ENCODE results near the gene CASP9. TPM values are rescaled to one million over a fixed set of nuclear protein-coding genes. Genes with fewer than 3 reads are reported as not detected.

The CASP9 gene
- 22.1 TPM for total RNA-seq

DNA sequence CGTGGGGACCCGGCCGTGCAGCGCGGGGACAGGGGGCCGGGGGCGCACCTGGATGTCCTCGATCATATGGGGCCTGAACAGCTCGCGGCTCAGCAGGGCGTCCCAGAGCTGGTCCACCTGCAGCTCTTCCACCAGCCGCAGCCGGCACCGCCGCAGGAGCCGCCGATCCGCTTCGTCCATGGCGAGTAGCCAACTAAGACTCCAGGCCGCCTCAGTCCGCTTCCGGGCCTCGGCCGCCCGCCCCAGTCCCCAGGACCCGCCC lies at the start of gene CASP9:
CASP9 (minus strand) TSS at position 195 of the 262 bp plus-strand sequence; CDS start at position 180, 15 bp downstream.
- intact Hi-C loops (cut with DNase I): no loop called here
- peak within 1 kb of the TSS; percentile 94 for H3K27ac ChIP-seq
- no peaks in the 10 kb centered on the region for H3K9me3 ChIP-seq
- DNase-seq (ENCODE audit: extremely low spot score in 2 of 2): no peak
- no peaks in the 10 kb centered on the region for H3K27me3 ChIP-seq
- H3K36me3 ChIP-seq: no peaks in the 10 kb centered on the region
- peak within 1 kb of the TSS; percentile 83 to 99 for H3K4me3 ChIP-seq
- peaks cover 36% of the 10 kb centered on the region for H3K4me1 ChIP-seq
- TF ChIP-seq POLR2A (IDR thresholded peaks at IDR 0.05): no peak
- TF ChIP-seq POLR2AphosphoS5 (IDR thresholded peaks at IDR 0.05; ENCODE audit: insufficient read depth in 1 of 2, low read depth in 1 of 2): peak in 1 of 2 donors; percentile 64
- TF ChIP-seq, protein P1, sequence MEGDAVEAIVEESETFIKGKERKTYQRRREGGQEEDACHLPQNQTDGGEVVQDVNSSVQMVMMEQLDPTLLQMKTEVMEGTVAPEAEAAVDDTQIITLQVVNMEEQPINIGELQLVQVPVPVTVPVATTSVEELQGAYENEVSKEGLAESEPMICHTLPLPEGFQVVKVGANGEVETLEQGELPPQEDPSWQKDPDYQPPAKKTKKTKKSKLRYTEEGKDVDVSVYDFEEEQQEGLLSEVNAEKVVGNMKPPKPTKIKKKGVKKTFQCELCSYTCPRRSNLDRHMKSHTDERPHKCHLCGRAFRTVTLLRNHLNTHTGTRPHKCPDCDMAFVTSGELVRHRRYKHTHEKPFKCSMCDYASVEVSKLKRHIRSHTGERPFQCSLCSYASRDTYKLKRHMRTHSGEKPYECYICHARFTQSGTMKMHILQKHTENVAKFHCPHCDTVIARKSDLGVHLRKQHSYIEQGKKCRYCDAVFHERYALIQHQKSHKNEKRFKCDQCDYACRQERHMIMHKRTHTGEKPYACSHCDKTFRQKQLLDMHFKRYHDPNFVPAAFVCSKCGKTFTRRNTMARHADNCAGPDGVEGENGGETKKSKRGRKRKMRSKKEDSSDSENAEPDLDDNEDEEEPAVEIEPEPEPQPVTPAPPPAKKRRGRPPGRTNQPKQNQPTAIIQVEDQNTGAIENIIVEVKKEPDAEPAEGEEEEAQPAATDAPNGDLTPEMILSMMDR (IDR thresholded peaks at IDR 0.05): no peak

DNA sequence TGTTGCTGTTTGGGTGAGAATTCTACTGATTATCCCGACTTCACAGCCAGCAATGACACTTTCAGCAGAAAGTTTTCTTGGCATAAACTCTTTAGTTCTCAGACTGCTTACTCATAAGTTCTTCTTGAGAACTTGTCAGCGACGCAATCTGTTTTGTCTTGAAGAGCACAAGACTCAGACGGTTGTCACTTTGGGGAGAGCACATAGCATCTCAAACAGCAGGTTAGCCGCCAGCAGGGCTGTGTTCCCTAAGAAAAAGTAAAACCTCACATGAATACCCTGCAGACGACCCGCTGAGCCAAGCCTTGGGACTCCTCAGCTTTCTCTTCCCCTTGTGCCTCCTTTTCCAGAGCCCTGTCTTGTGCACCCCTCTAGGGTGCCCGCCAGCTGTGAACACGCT lies 49.5 kb upstream of the CASP9 start:
- Histone ChIP-seq H3K27me3 (no peaks in the 10 kb centered on the region), H3K4me1 (no peaks in the 10 kb centered on the region), H3K27ac (no peak overlapping the region), H3K36me3 (peaks cover 0 to 5% of the 10 kb centered on the region in 2 donors), H3K9me3 (no peaks in the 10 kb centered on the region), H3K4me3 (no peak overlapping the region)
- TF ChIP-seq POLR2A (IDR thresholded peaks at IDR 0.05) (no peak), POLR2AphosphoS5 (IDR thresholded peaks at IDR 0.05; ENCODE audit: insufficient read depth in 1 of 2, low read depth in 1 of 2) (no peak)
- TF ChIP-seq, protein P1 (IDR thresholded peaks at IDR 0.05): no peak
- intact Hi-C loops (cut with DNase I): no loop called here
- no peak for DNase-seq (ENCODE audit: extremely low spot score in 2 of 2)

DNA sequence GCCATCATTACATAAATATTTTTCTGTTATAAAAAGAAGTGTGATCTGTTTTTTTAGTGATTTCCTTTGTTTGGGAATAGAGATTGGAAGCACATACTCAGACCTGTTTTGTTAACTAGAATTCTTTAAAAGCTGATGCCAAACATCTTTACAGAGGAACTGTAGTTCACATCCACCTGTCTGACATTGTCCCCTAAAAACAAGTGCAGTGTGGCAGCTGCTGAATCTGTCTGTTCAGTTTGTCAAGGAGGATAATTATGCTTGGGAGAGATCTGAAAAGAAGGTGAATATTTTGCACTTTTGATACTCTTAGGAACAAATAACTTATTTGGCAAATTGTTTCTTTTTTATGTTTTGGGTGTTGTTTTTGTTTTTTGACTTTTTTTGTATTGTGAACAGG lies 47.3 kb upstream of the CASP9 start:
- TF ChIP-seq, protein P1 (IDR thresholded peaks at IDR 0.05): no peak
- TF ChIP-seq POLR2A (IDR thresholded peaks at IDR 0.05) (no peak), POLR2AphosphoS5 (IDR thresholded peaks at IDR 0.05; ENCODE audit: insufficient read depth in 1 of 2, low read depth in 1 of 2) (no peak)
- H3K36me3 ChIP-seq: peaks cover 0 to 27% of the 10 kb centered on the region in 2 donors

DNA sequence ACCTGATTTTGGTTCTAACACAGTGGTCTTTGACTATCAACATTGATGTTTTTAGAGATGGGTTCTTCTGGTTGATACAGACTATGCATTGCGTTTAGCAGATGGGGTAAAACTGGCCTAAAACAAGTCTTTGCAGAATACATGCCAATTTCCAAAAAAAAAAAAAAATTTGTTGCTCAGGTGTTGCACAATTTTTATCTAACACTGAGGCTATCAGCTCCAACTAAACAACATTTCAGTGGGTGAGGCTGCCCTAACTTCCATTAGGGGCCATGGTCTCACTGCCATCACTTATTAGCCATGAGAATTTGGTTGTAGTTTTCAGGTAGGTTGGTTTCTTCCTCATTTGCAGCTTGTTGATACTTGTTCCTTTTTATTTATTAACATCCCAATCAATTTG lies 46.8 kb upstream of the CASP9 start:
- no peaks in the 10 kb centered on the region for H3K9me3 ChIP-seq
- no peak overlapping the region for H3K4me3 ChIP-seq
- intact Hi-C loops (cut with DNase I): no loop called here
- H3K27ac ChIP-seq: no peak overlapping the region
- TF ChIP-seq POLR2AphosphoS5 (IDR thresholded peaks at IDR 0.05; ENCODE audit: insufficient read depth in 1 of 2, low read depth in 1 of 2) (no peak), POLR2A (IDR thresholded peaks at IDR 0.05) (no peak)
- H3K4me1 ChIP-seq: no peaks in the 10 kb centered on the region
- DNase-seq (ENCODE audit: extremely low spot score in 2 of 2): no peak
- H3K27me3 ChIP-seq: no peaks in the 10 kb centered on the region
- H3K36me3 ChIP-seq: peaks cover 0 to 31% of the 10 kb centered on the region in 2 donors

More for the DNA sequence above, 47.3 kb upstream of the CASP9 start:
- Histone ChIP-seq H3K27me3 (no peaks in the 10 kb centered on the region), H3K27ac (no peak overlapping the region), H3K4me3 (no peak overlapping the region), H3K9me3 (no peaks in the 10 kb centered on the region), H3K4me1 (no peaks in the 10 kb centered on the region)
- DNase-seq (ENCODE audit: extremely low spot score in 2 of 2): no peak
- intact Hi-C loops (cut with DNase I): no loop called here

DNA sequence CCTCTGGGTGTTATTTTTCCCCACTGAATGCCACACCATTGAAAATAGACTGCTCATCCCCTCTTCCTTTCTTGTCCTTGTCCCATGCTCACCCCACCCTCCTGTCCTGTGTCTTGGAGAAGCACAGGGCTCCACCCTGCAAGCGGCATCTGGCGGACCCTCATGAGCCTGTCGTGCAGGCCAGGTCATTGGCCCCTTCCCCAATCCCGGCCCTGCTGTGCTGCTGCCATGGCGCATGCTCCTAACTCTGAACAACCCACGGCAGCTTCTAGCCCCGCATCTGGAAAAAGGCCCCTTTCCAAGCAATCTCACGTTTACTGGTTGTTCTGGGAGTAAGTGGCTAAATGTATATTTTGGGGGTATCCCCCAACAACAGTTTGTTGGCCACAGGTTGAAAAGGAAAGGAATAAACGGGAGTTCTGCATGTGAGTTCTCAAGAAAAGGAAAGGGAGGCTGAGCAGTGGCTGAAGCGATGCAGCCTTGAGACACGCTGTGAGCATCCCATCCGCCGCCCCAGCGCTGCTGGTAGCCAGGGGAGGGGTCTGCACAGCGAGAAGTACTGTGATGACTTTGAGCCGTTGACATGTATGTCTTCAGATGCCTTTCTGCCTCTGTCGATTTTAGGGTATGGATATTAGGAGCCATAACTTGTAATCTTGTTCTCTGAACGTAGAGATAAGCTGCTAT lies 44.5 kb upstream of the CASP9 start:
- intact Hi-C loops (cut with DNase I): no loop called here
- Histone ChIP-seq H3K4me3 (no peak overlapping the region), H3K4me1 (no peaks in the 10 kb centered on the region), H3K9me3 (no peaks in the 10 kb centered on the region), H3K36me3 (peaks cover 0 to 52% of the 10 kb centered on the region in 2 donors), H3K27ac (no peak overlapping the region), H3K27me3 (no peaks in the 10 kb centered on the region)
- no peak for TF ChIP-seq POLR2A (IDR thresholded peaks at IDR 0.05)
- TF ChIP-seq, protein P1 (IDR thresholded peaks at IDR 0.05): no peak
- TF ChIP-seq POLR2AphosphoS5 (IDR thresholded peaks at IDR 0.05; ENCODE audit: insufficient read depth in 1 of 2, low read depth in 1 of 2): no peak
- DNase-seq (ENCODE audit: extremely low spot score in 2 of 2): no peak

Measured in vagina (tissue), 2 donors.